H9 (cell line): ENCODE results near the gene SMAD6. TPM values are rescaled to one million over a fixed set of nuclear protein-coding genes. Genes with fewer than 3 reads are reported as not detected.
A peak's percentile ranks its signal among the peaks of the same experiment; 100 is the strongest.

Experiments
- DNase-seq: peaks from one replicate; pipeline ENCODE4 v3.0.0-alpha.2; 2017
- H2AFZ ChIP-seq: one replicate; pipeline ENCODE4 v1.6.1; 2013; ENCODE audit warnings: mild to moderate bottlenecking, low read length, control low read depth, moderate library complexity
- H2AK5ac ChIP-seq: 2 replicates; pipeline ENCODE4 v1.6.1; 2013; ENCODE audit warnings: low read length, control low read depth, mixed read lengths; ENCODE audit not compliant: insufficient read length
- H2BK120ac ChIP-seq: one replicate; pipeline ENCODE4 v1.6.1; 2013; ENCODE audit warnings: low read depth, mild to moderate bottlenecking, low read length, control low read depth, inconsistent platforms; ENCODE audit not compliant: poor library complexity, severe bottlenecking
- H2BK12ac ChIP-seq: 2 replicates; pipeline ENCODE4 v1.6.1; 2013; ENCODE audit warnings: low read length, control low read depth, mixed read lengths, low read depth; ENCODE audit not compliant: insufficient read length
- H2BK15ac ChIP-seq: 2 replicates; pipeline ENCODE4 v1.6.1; 2013; ENCODE audit warnings: low read depth, low read length, control low read depth
- H2BK20ac ChIP-seq: one replicate; pipeline ENCODE4 v1.6.1; 2013; ENCODE audit warnings: low read depth, mild to moderate bottlenecking, low read length, control low read depth, inconsistent platforms; ENCODE audit not compliant: poor library complexity, severe bottlenecking
- H2BK5ac ChIP-seq: 2 replicates; pipeline ENCODE4 v1.6.1; 2013; ENCODE audit warnings: low read length, control low read depth, mixed read lengths; ENCODE audit not compliant: insufficient read length
- H3K14ac ChIP-seq: 2 replicates; pipeline ENCODE4 v1.6.1; 2013; ENCODE audit warnings: low read length, control low read depth; ENCODE audit not compliant: insufficient read depth
- H3K18ac ChIP-seq: 2 replicates; pipeline ENCODE4 v1.6.1; 2013; ENCODE audit warnings: low read depth, mild to moderate bottlenecking, mixed read lengths, low read length, control low read depth; ENCODE audit not compliant: insufficient read length
- H3K23ac ChIP-seq: 2 replicates; pipeline ENCODE4 v1.6.1; 2013; ENCODE audit warnings: low read length, control low read depth, mixed read lengths, low read depth; ENCODE audit not compliant: insufficient read length
- H3K23me2 ChIP-seq: 2 replicates; pipeline ENCODE4 v1.6.1; 2013; ENCODE audit warnings: low read depth, mild to moderate bottlenecking, mixed read lengths, low read length, control low read depth; ENCODE audit not compliant: insufficient read length, poor library complexity, severe bottlenecking
- H3K27ac ChIP-seq: 2 replicates; pipeline ENCODE4 v1.5.1; 2013; ENCODE audit warnings: low read length, control low read depth, mixed read lengths, low read depth; ENCODE audit not compliant: insufficient read length
- H3K27me3 ChIP-seq: 2 replicates; pipeline ENCODE4 v1.6.1; 2013; ENCODE audit warnings: low read length, control low read depth, inconsistent platforms; ENCODE audit not compliant: insufficient read depth
- H3K4ac ChIP-seq: 2 replicates; pipeline ENCODE4 v1.6.1; 2013; ENCODE audit warnings: low read depth, mild to moderate bottlenecking, control low read depth, inconsistent platforms, low read length, moderate library complexity
- H3K4me1 ChIP-seq: 2 replicates; pipeline ENCODE4 v1.6.1; 2013; ENCODE audit warnings: low read length, control low read depth, inconsistent platforms; ENCODE audit not compliant: insufficient read depth
- H3K4me2 ChIP-seq: 2 replicates; pipeline ENCODE4 v1.6.1; 2013; ENCODE audit warnings: low read length, control low read depth, mixed read lengths; ENCODE audit not compliant: insufficient read length, insufficient read depth
- H3K56ac ChIP-seq: 2 replicates; pipeline ENCODE4 v1.6.1; 2013; ENCODE audit warnings: low read depth, mild to moderate bottlenecking, mixed read lengths, low read length, control low read depth; ENCODE audit not compliant: insufficient read length
- H3K79me1 ChIP-seq: 2 replicates; pipeline ENCODE4 v1.6.1; 2013; ENCODE audit warnings: low read depth, mild to moderate bottlenecking, moderate library complexity, low read length, control low read depth, inconsistent platforms; ENCODE audit not compliant: insufficient read depth, poor library complexity, severe bottlenecking
- H3K79me2 ChIP-seq: 2 replicates; pipeline ENCODE4 v1.6.1; 2013; ENCODE audit warnings: low read length, control low read depth, inconsistent platforms; ENCODE audit not compliant: insufficient read depth
- H3K9ac ChIP-seq: 2 replicates; pipeline ENCODE4 v1.6.1; 2013; ENCODE audit warnings: low read length, control low read depth, mixed read lengths; ENCODE audit not compliant: insufficient read length; ENCODE audit errors: extremely low read depth
- H3K9me3 ChIP-seq: one replicate; pipeline ENCODE4 v1.6.1; 2013; ENCODE audit warnings: low read depth, low read length, inconsistent platforms; ENCODE audit not compliant: control insufficient read depth
- H3T11ph ChIP-seq: one replicate; pipeline ENCODE4 v1.6.1; 2013; ENCODE audit warnings: mild to moderate bottlenecking, low read length, control low read depth, inconsistent platforms
- H4K20me1 ChIP-seq: one replicate; pipeline ENCODE4 v1.6.1; 2013; ENCODE audit not compliant: control insufficient read depth, insufficient read length, insufficient read depth
- H4K5ac ChIP-seq: 2 replicates; pipeline ENCODE4 v1.6.1; 2013; ENCODE audit warnings: low read depth, mild to moderate bottlenecking, mixed read lengths, low read length, control low read depth; ENCODE audit not compliant: insufficient read length
- H4K8ac ChIP-seq: replicated peaks from 2 replicates; pipeline ENCODE4 v1.6.1; 2013; ENCODE audit warnings: low read length, control low read depth, mixed read lengths, low read depth; ENCODE audit not compliant: insufficient read length
- H4K91ac ChIP-seq: 2 replicates; pipeline ENCODE4 v1.6.1; 2013; ENCODE audit warnings: low read depth, mild to moderate bottlenecking, moderate library complexity, mixed read lengths, low read length, control low read depth; ENCODE audit not compliant: insufficient read length
- H3K27ac Mint-ChIP-seq, 3 experiments: 2 replicates in 2 of 3; 3 replicates in 1 of 3; pipeline ENCODE4 v1.8.0; 2020 to 2021; ENCODE audit warnings: mixed read lengths in 3 of 3, mild to moderate bottlenecking in 1 of 3, moderate library complexity in 1 of 3
- H3K27me3 Mint-ChIP-seq: 2 replicates; pipeline ENCODE4 v1.8.0; 2021; ENCODE audit warnings: low read depth, mild to moderate bottlenecking, moderate library complexity, mixed read lengths
- H3K36me3 Mint-ChIP-seq, 3 experiments: 2 replicates in 2 of 3; 3 replicates in 1 of 3; pipeline ENCODE4 v1.8.0; 2020 to 2021; ENCODE audit warnings: low read depth in 3 of 3, mixed read lengths in 3 of 3; ENCODE audit not compliant: insufficient read depth in 1 of 3
- H3K4me1 Mint-ChIP-seq, 2 experiments: 2 replicates each; pipeline ENCODE4 v1.8.0; 2020; ENCODE audit warnings: mixed read lengths in 2 of 2
- H3K4me3 Mint-ChIP-seq, 2 experiments: 2 replicates in 1 of 2; 3 replicates in 1 of 2; pipeline ENCODE4 v1.8.0; 2020 to 2021; ENCODE audit warnings: mild to moderate bottlenecking in 2 of 2, mixed read lengths in 2 of 2, moderate library complexity in 1 of 2
- H3K9me3 Mint-ChIP-seq, 2 experiments: 2 replicates in 1 of 2; 3 replicates in 1 of 2; pipeline ENCODE4 v1.8.0; 2020; ENCODE audit warnings: mild to moderate bottlenecking in 2 of 2, mixed read lengths in 2 of 2, moderate library complexity in 1 of 2
- WGBS: extraction: QIAGEN DNeasy Blood & Tissue Kit; methylation state at CpG from one replicate; pipeline ENCODE4 v1.1.7; 2013; ENCODE audit warnings: missing lambda C conversion rate, low lambda C conversion rate, mixed read lengths; ENCODE audit not compliant: insufficient read length; ENCODE audit errors: extremely low coverage; 5-methylcytosine and 5-hydroxymethylcytosine counted together
- total RNA-seq: library from RNA; stranded (reverse); gene quantifications from 2 replicates; pipeline ENCODE4 v1.2.1, GENCODE V29; 2021
- TF ChIP-seq, protein P1 (sequence below): fragments of 200-600 bp; sonication (generic); conservative IDR thresholded peaks from 3 replicates; pipeline ENCODE4 v1.8.0; 2021; ENCODE audit warnings: antibody characterized with exemption, mild to moderate bottlenecking

Gene SMAD6
- total RNA-seq, 1 experiment from 2014 or later: 6.0 TPM

DNA sequence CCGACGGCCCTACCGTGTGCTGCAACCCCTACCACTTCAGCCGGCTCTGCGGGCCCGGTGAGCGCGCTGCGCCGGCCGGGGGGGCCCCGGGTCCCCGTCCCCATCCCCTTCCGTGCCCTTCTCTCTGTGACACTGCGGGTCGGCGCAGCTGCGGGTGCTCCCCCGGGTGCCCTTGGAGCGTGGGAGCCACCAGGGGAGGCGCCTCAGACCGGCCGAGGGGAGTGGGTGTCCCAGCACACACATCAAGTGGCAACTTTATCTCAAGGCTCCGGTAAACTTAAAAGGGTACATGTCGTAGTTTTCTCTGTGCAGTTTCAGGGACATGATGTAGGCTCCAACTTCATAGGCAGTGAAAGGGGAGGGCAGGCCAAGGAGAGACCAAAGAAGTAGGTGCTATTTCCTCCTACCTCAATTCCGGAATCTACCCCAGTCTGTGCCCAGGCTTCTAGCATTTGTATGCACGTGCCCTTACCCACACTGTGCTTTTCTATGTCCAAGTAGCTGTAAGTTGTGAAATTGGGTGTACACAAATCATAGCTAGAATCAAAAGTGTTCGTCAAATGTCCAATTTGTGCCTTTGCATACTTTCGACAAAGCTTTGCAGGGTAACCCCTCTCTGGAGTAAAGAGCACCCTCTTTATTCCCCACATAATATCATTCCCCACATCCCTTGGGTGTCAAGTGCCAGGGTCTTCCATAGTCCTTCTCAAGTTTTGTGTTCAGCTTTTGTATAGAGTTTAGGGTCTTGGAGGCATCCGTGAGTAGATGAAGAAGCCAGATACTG is 2.2 kb downstream of the SMAD6 start:
- no CpG with 5 or more reads among the region's 30 CpGs for WGBS
- H3K14ac ChIP-seq: no peak overlapping the region
- peaks cover 0 to 1% of the 10 kb centered on the region in 2 experiments; a peak in 2 of 5 replicates for H3K9me3 Mint-ChIP-seq
- no peaks in the 10 kb centered on the region for H4K20me1 ChIP-seq
- H2BK12ac ChIP-seq: no peak overlapping the region
- no peak overlapping the region for H2AK5ac ChIP-seq
- H3K9ac ChIP-seq: no peak overlapping the region
- H2BK5ac ChIP-seq: no peak overlapping the region
- H3K4me2 ChIP-seq: peak overlapping the region; percentile 27
- H3K4me1 ChIP-seq: 0 out of 2 replicates have a peak, but pooled peaks cover 2% of the 10 kb centered on the region
- no peak overlapping the region for H4K91ac ChIP-seq
- H4K5ac ChIP-seq: no peak overlapping the region
- no peak overlapping the region for H3K27ac Mint-ChIP-seq
- no peaks in the 10 kb centered on the region for H3K79me1 ChIP-seq
- DNase-seq: no peak
- H3K18ac ChIP-seq: no peak overlapping the region
- H3K56ac ChIP-seq: no peak overlapping the region
- H3K4ac ChIP-seq: no peak overlapping the region
- TF ChIP-seq, protein P1, sequence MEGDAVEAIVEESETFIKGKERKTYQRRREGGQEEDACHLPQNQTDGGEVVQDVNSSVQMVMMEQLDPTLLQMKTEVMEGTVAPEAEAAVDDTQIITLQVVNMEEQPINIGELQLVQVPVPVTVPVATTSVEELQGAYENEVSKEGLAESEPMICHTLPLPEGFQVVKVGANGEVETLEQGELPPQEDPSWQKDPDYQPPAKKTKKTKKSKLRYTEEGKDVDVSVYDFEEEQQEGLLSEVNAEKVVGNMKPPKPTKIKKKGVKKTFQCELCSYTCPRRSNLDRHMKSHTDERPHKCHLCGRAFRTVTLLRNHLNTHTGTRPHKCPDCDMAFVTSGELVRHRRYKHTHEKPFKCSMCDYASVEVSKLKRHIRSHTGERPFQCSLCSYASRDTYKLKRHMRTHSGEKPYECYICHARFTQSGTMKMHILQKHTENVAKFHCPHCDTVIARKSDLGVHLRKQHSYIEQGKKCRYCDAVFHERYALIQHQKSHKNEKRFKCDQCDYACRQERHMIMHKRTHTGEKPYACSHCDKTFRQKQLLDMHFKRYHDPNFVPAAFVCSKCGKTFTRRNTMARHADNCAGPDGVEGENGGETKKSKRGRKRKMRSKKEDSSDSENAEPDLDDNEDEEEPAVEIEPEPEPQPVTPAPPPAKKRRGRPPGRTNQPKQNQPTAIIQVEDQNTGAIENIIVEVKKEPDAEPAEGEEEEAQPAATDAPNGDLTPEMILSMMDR: no peak
- no peak overlapping the region for H4K8ac ChIP-seq
- peaks cover 0 to 9% (median 7%) of the 10 kb centered on the region in 3 experiments; a peak in 5 of 7 replicates for H3K36me3 Mint-ChIP-seq
- no peak overlapping the region for H2BK15ac ChIP-seq
- peaks cover 29 to 45% of the 10 kb centered on the region in 2 experiments for H3K4me1 Mint-ChIP-seq
- peak overlapping the region; percentile 69 to 88 for H3K4me3 Mint-ChIP-seq
- H3K79me2 ChIP-seq: no peaks in the 10 kb centered on the region
- H3K27me3 Mint-ChIP-seq: peaks cover 27% of the 10 kb centered on the region
- no peak overlapping the region for H3T11ph ChIP-seq
- H2BK20ac ChIP-seq: no peak overlapping the region
- peaks cover 22% of the 10 kb centered on the region for H3K23me2 ChIP-seq
- no peak overlapping the region for H3K27ac ChIP-seq
- no peaks in the 10 kb centered on the region for H3K9me3 ChIP-seq
- no peak overlapping the region for H3K23ac ChIP-seq
- no peak overlapping the region for H2AFZ ChIP-seq
- H2BK120ac ChIP-seq: no peak overlapping the region
- peaks cover 14% of the 10 kb centered on the region for H3K27me3 ChIP-seq
